ENCODE measurements around the gene ATF7.
"Not testable (repeated sequence)": the region's sequence is repeated elsewhere in the genome, so short reads cannot be mapped to it uniquely, and the experiment has no call there.

ATF7 gene

GRCh38 chr12:53564278-53564677 lies 61.9 kb downstream of the ATF7 start:
- DNase-seq: no peak

- no peak for DNase-seq
These were observed 62.6 kb downstream of the ATF7 start for GRCh38 chr12:53563452-53564028.

- no peak for DNase-seq
These were observed 64.6 kb downstream of the ATF7 start for GRCh38 chr12:53561590-53561953.

GRCh38 chr12:53560912-53561589 lies 65.1 kb downstream of the ATF7 start:
- no peak for DNase-seq

GRCh38 chr12:53560351-53560750 lies 65.8 kb downstream of the ATF7 start:
- DNase-seq: no peak

- DNase-seq: no peak
These were observed 67.6 kb downstream of the ATF7 start for GRCh38 chr12:53558631-53559030.

- DNase-seq: no peak
These were observed 73.5 kb downstream of the ATF7 start for GRCh38 chr12:53552361-53553327.

GRCh38 chr12:53551889-53552291 lies 74.3 kb downstream of the ATF7 start:
- no peak for DNase-seq

- DNase-seq: no peak
These were observed 75.6 kb downstream of the ATF7 start for GRCh38 chr12:53550595-53550994.

GRCh38 chr12:53550131-53550530 lies 76.1 kb downstream of the ATF7 start:
- not testable (repeated sequence) for DNase-seq

GRCh38 chr12:53548354-53548753 lies 77.8 kb downstream of the ATF7 start:
- not testable (repeated sequence) for DNase-seq

- DNase-seq: peak; percentile 25
These were observed 82.6 kb downstream of the ATF7 start for GRCh38 chr12:53543539-53543938.

GRCh38 chr12:53539526-53539925 lies 86.7 kb downstream of the ATF7 start:
- no peak for DNase-seq

- no peak for DNase-seq
These were observed 87.9 kb downstream of the ATF7 start for GRCh38 chr12:53538209-53538689.

- no peak for DNase-seq
These were observed 89.2 kb downstream of the ATF7 start for GRCh38 chr12:53536962-53537361.

- DNase-seq: no peak
These were observed 92.7 kb downstream of the ATF7 start for GRCh38 chr12:53533471-53533870.

GRCh38 chr12:53532524-53533445 lies 93.4 kb downstream of the ATF7 start:
- DNase-seq: no peak

- no peak for DNase-seq
These were observed 94.2 kb downstream of the ATF7 start for GRCh38 chr12:53532021-53532420.

- DNase-seq: no peak
These were observed 95.3 kb downstream of the ATF7 start for GRCh38 chr12:53530920-53531319.

- DNase-seq: no peak
These were observed 96.1 kb downstream of the ATF7 start for GRCh38 chr12:53530061-53530460.

GRCh38 chr12:53524476-53524875 lies 101.7 kb downstream of the ATF7 start:
- no peak for DNase-seq

- no peak for DNase-seq
These were observed 103.1 kb downstream of the ATF7 start for GRCh38 chr12:53523131-53523530.

GRCh38 chr12:53518381-53518780 lies 107.8 kb downstream of the ATF7 start:
- no peak for DNase-seq

Measured in GDM1 (cell line).